ENCODE results near the gene COL9A1.

The COL9A1 gene

GRCh38 chr6:70257768-70258273 lies 45.1 kb downstream of the COL9A1 start:
- TF ChIP-seq, protein P1, sequence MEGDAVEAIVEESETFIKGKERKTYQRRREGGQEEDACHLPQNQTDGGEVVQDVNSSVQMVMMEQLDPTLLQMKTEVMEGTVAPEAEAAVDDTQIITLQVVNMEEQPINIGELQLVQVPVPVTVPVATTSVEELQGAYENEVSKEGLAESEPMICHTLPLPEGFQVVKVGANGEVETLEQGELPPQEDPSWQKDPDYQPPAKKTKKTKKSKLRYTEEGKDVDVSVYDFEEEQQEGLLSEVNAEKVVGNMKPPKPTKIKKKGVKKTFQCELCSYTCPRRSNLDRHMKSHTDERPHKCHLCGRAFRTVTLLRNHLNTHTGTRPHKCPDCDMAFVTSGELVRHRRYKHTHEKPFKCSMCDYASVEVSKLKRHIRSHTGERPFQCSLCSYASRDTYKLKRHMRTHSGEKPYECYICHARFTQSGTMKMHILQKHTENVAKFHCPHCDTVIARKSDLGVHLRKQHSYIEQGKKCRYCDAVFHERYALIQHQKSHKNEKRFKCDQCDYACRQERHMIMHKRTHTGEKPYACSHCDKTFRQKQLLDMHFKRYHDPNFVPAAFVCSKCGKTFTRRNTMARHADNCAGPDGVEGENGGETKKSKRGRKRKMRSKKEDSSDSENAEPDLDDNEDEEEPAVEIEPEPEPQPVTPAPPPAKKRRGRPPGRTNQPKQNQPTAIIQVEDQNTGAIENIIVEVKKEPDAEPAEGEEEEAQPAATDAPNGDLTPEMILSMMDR (conservative IDR thresholded peaks at IDR 0.05; ENCODE audit: low read depth, low read length): no peak
- no peak overlapping the region for H3K4me3 ChIP-seq (ENCODE audit: low read length)
- no peak for DNase-seq (ENCODE audit: low read depth)

- TF ChIP-seq, protein P1 (conservative IDR thresholded peaks at IDR 0.05; ENCODE audit: low read depth, low read length): no peak
- H3K4me3 ChIP-seq (ENCODE audit: low read length): no peak overlapping the region
- no peak for DNase-seq (ENCODE audit: low read depth)
These were observed 48.1 kb downstream of the COL9A1 start for GRCh38 chr6:70254784-70255183.

DNA sequence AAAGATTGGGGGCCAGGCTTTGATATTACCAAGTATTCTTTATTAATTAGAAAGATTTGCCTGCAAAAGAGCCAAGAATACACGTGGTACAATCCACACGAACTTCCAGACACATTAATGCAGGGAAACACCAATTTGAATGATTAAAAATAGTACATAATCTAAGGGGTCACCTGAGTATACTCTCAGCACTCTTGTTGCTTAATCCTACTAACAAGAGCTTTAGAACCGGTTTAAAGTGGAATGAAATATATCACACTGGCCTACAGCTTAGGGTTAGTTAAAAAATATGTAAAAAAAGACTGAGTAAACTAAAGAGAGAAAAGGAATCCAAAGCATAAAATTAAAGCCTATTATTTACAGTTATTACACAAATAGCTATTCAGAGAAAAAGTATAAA lies 49.0 kb downstream of the COL9A1 start:
- DNase-seq (ENCODE audit: low read depth): peak; percentile 48
- H3K4me3 ChIP-seq (ENCODE audit: low read length): no peak overlapping the region
- TF ChIP-seq, protein P1 (conservative IDR thresholded peaks at IDR 0.05; ENCODE audit: low read depth, low read length): no peak

GRCh38 chr6:70252604-70253003 lies 50.3 kb downstream of the COL9A1 start:
- no peak overlapping the region for H3K4me3 ChIP-seq (ENCODE audit: low read length)
- no peak for DNase-seq (ENCODE audit: low read depth)
- TF ChIP-seq, protein P1 (conservative IDR thresholded peaks at IDR 0.05; ENCODE audit: low read depth, low read length): no peak

DNA sequence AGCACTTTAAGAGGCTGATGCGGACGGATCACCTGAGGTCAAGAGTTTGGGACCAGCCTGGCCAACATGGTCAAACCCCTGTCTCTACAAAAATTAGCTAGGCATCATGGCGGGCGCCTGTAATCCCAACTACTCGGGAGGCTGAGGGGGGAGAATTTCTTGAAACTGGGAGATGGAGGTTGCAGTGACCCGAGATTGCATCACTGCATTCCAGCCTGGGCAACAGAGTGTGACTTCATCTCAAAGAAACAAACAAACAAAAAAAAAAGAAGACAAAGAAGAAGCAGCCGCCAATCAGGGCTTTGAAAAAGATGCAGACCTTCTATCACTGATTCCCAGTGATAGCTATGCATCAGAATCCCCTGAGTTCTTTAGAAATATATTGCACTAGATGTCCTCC lies 56.8 kb downstream of the COL9A1 start:
- DNase-seq (ENCODE audit: low read depth): no peak
- H3K4me3 ChIP-seq (ENCODE audit: low read length): no peak overlapping the region
- TF ChIP-seq, protein P1 (conservative IDR thresholded peaks at IDR 0.05; ENCODE audit: low read depth, low read length): no peak

- DNase-seq (ENCODE audit: low read depth): no peak
- TF ChIP-seq, protein P1 (conservative IDR thresholded peaks at IDR 0.05; ENCODE audit: low read depth, low read length): no peak
- H3K4me3 ChIP-seq (ENCODE audit: low read length): no peak overlapping the region
These were observed 60.9 kb downstream of the COL9A1 start for GRCh38 chr6:70241991-70242420.

- DNase-seq (ENCODE audit: low read depth): no peak
- TF ChIP-seq, protein P1 (conservative IDR thresholded peaks at IDR 0.05; ENCODE audit: low read depth, low read length): no peak
- H3K4me3 ChIP-seq (ENCODE audit: low read length): no peak overlapping the region
These were observed 61.9 kb downstream of the COL9A1 start for GRCh38 chr6:70241031-70241430.
